ENCODE data around the gene GRIP2.
A peak's percentile ranks its signal among the peaks of the same experiment; 100 is the strongest.

Gene GRIP2

GRCh38 chr3:14440531-14441239 is 99.5 kb downstream of the GRIP2 start:
- DNase-seq (ENCODE audit: insufficient read length, low spot score) (peak; percentile 58), FAIRE-seq (no peak)

- no peak for FAIRE-seq
- no peak for DNase-seq (ENCODE audit: insufficient read length, low spot score)
Observed at GRCh38 chr3:14440168-14440518, 100.0 kb downstream of the GRIP2 start.

GRCh38 chr3:14439501-14440167 is 100.5 kb downstream of the GRIP2 start:
- FAIRE-seq (peak; percentile 38), DNase-seq (ENCODE audit: insufficient read length, low spot score) (peak; percentile 61)

Data from HTR-8/SVneo (cell line).